H1 (cell line): Measurements from ENCODE around the gene PLCB1. TPM values are rescaled to one million over a fixed set of nuclear protein-coding genes. Genes with fewer than 3 reads are reported as not detected.

Experiments used
- CBX5 ChIP-seq: fragments of 300-800, 300-1000 bp; sonication (generic); IDR thresholded peaks from 2 replicates; pipeline ENCODE4 v1.7.1; 2016; ENCODE audit warnings: antibody characterized with exemption, low read length, low read depth
- KDM4A ChIP-seq: IDR thresholded peaks from one replicate; pipeline ENCODE4 v1.7.1; 2012; ENCODE audit warnings: low read depth, mild to moderate bottlenecking, moderate library complexity, low read length, inconsistent platforms; ENCODE audit not compliant: severe bottlenecking
- RBBP5 ChIP-seq: IDR thresholded peaks from 2 replicates; pipeline ENCODE4 v1.7.1; 2012; ENCODE audit warnings: low read depth, mild to moderate bottlenecking, inconsistent platforms, low read length, moderate library complexity, borderline replicate concordance
- RFX5 ChIP-seq: IDR thresholded peaks from 2 replicates; pipeline ENCODE4 v1.6.1; 2011; ENCODE audit warnings: low read depth, low read length, improper control_type of control experiment, borderline replicate concordance
- SIRT6 ChIP-seq: IDR thresholded peaks from one replicate; pipeline ENCODE4 v1.7.1; 2012; ENCODE audit warnings: low read length, inconsistent platforms
- TEAD4 ChIP-seq: IDR thresholded peaks from 2 replicates; pipeline ENCODE4 v1.6.1; 2012; ENCODE audit warnings: low read depth, low read length, inconsistent platforms, mixed read lengths
- polyA plus RNA-seq, 7 experiments: library from polyadenylated mRNA; depleted of rRNA in 3 of 7; stranded (reverse) in 5 of 7; unstranded in 2 of 7; fragments of >200 nt in 5 of 7; fragments of 200-250 nt in 2 of 7; gene quantifications; 1 replicate in 5 of 7; 2 replicates in 1 of 7; 4 replicates in 1 of 7; pipeline versions ENCODE4 v1.2.1 to v1.2.3, GENCODE V29; 2011 to 2013; ENCODE audit warnings: missing spikeins in 2 of 7, mixed read lengths in 2 of 7
- total RNA-seq: library from RNA; stranded (reverse); fragmentation: NEBNext Ultra II Directional; extraction: Animal tissue kit (Norgen Biotek cat#: 25700); gene quantifications from 2 replicates; pipeline ENCODE4 v1.2.1, GENCODE V29; 2021

The PLCB1 gene
- total and polyA plus RNA-seq, 2 of the 8 experiments (the other 6 are each of a cell fraction or from before 2014, with no cell fraction given) = 2.6 to 9.1 TPM

DNA sequence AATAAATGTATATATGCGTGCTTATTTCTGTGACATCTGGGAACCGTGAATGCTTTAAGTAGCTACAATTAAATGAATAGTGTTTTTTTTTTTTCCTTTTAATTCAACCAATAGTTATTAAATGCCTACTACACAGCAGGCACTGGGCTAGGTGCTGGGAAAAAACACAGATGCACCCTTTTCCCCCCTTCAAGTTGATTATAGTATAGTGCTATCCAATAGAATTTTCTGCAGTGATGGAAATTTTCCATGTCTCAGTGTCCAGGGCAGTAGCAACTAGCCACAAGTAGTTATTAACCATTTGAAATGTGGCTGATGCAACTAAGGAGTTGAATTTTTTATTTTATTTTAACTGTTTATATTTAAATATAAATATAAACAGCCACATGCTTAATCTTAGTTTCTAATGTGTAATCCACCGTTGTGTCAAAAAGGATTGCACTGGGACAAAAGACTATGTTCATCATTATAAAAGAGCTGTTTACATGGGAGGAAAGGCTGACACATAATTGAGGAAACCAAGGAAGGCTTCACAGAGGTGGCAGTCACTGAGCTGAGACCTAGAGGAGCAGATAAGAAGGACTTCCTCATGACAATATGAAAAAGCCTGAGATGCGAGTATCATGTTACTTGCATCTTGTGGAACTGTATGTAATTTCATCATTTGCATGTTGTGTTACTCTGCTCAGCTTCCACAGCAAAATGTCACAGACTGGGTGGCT, 675.6 kb downstream of the PLCB1 start (continued):
- TF ChIP-seq RBBP5 (no peak), CBX5 (no peak), RFX5 (no peak), TEAD4 (no peak), SIRT6 (no peak), KDM4A (no peak)
